Endothelial cell of umbilical vein (primary cell): Measurements from ENCODE around the gene PNPLA2. TPM values are rescaled to one million over a fixed set of nuclear protein-coding genes. Genes with fewer than 3 reads are reported as not detected.

Source experiments
- BruUV-seq: library from RNA; stranded (reverse); fragments of 400-500 nt; replicated peaks from 2 replicates; lab custom pipeline; 2021; lab: Mats Ljungman, UMichigan
- CTCF ChIA-PET: fragments of 300-600, 350-600 bp; sonication (Branson Sonifier 250); formaldehyde crosslinking; loops from one replicate; lab custom pipeline; 2021; ENCODE audit warnings: antibody characterized with exemption, inconsistent platforms; lab: Charles Lee
- POLR2A ChIA-PET: fragments of 300-600, 350-600 bp; sonication (Branson Sonifier 250); formaldehyde crosslinking; loops from one replicate; lab custom pipeline; 2021; ENCODE audit warnings: antibody characterized with exemption, inconsistent platforms; lab: Charles Lee
- DNase-seq: peaks from one replicate; pipeline ENCODE4 v3.0.0-alpha.2; 2011; ENCODE audit warnings: low read depth, low spot score
- FAIRE-seq: peaks from 2 replicates; lab custom pipeline; 2011; peaks lifted over from hg19 to GRCh38; lab: Jason Lieb, UNC
- H2AFZ ChIP-seq: 2 replicates; pipeline ENCODE4 v1.6.0; 2012; ENCODE audit warnings: low read depth, low read length, control low read depth, inconsistent platforms
- H3K27ac ChIP-seq: 2 replicates; pipeline ENCODE4 v1.5.1; 2011; ENCODE audit warnings: low read depth, mild to moderate bottlenecking, control low read depth, low read length, moderate library complexity; ENCODE audit not compliant: insufficient read depth
- H3K27me3 ChIP-seq, 2 experiments: 2 replicates each; pipeline versions ENCODE4 v1.6.0 to v1.6.1; 2011; ENCODE audit warnings: low read length in 2 of 2, mixed read lengths in 1 of 2; ENCODE audit not compliant: control insufficient read depth in 2 of 2, insufficient read depth in 2 of 2
- H3K36me3 ChIP-seq, 2 experiments: 2 replicates in 1 of 2; 3 replicates in 1 of 2; pipeline ENCODE4 v1.5.1; 2011; ENCODE audit warnings: low read length in 2 of 2, mild to moderate bottlenecking in 1 of 2, moderate library complexity in 1 of 2; ENCODE audit not compliant: control insufficient read depth in 2 of 2, insufficient read depth in 2 of 2; ENCODE audit errors: extremely low read depth in 1 of 2
- H3K4me1 ChIP-seq: 3 replicates; pipeline ENCODE4 v1.5.1; 2011; ENCODE audit warnings: mild to moderate bottlenecking, low read length; ENCODE audit not compliant: control insufficient read depth, insufficient read depth; ENCODE audit errors: extremely low read depth
- H3K4me2 ChIP-seq: 2 replicates; pipeline ENCODE4 v1.6.1; 2011; ENCODE audit warnings: low read length, control low read depth, mixed read lengths; ENCODE audit not compliant: insufficient read depth
- H3K4me3 ChIP-seq, 3 experiments: fragments of 200-600 bp in 1 of 3; sonication (generic), shearing (Covaris generic) in 1 of 3; replicated peaks in 1 of 3; 2 replicates each; pipeline ENCODE4 v1.5.1; 2011 to 2016; ENCODE audit warnings: control low read depth in 3 of 3, low read length in 3 of 3, mild to moderate bottlenecking in 2 of 3, inconsistent platforms in 1 of 3, low read depth in 1 of 3, moderate library complexity in 1 of 3; ENCODE audit not compliant: insufficient read depth in 1 of 3
- H3K79me2 ChIP-seq: 2 replicates; pipeline ENCODE4 v1.6.0; 2012; ENCODE audit warnings: low read length, inconsistent platforms; ENCODE audit not compliant: control insufficient read depth, insufficient read depth
- H3K9ac ChIP-seq: replicated peaks from 2 replicates; pipeline ENCODE3; 2011; ENCODE audit warnings: low read length, control low read depth; ENCODE audit not compliant: insufficient read depth; ENCODE audit errors: extremely low read depth
- H3K9me1 ChIP-seq: replicated peaks from 3 replicates; pipeline ENCODE4 v1.6.0; 2011; ENCODE audit warnings: mild to moderate bottlenecking, low read length; ENCODE audit not compliant: control insufficient read depth, insufficient read depth; ENCODE audit errors: extremely low read depth
- H3K9me3 ChIP-seq: replicated peaks from 2 replicates; pipeline ENCODE4 v1.5.1; 2012; ENCODE audit warnings: low read length, inconsistent platforms; ENCODE audit not compliant: control insufficient read depth, insufficient read depth
- H4K20me1 ChIP-seq: replicated peaks from 2 replicates; pipeline ENCODE3; 2011; ENCODE audit warnings: mild to moderate bottlenecking, low read length; ENCODE audit not compliant: control insufficient read depth, insufficient read depth; ENCODE audit errors: extremely low read depth
- EZH2 ChIP-seq: IDR thresholded peaks from 2 replicates; pipeline ENCODE4 v1.6.1; 2012; ENCODE audit warnings: borderline replicate concordance, low read depth, mild to moderate bottlenecking, moderate library complexity, low read length, inconsistent platforms; ENCODE audit not compliant: severe bottlenecking
- FOS ChIP-seq: IDR thresholded peaks from 2 replicates; pipeline ENCODE4 v1.6.1; 2011; ENCODE audit warnings: mild to moderate bottlenecking, low read length, moderate library complexity, borderline replicate concordance; ENCODE audit not compliant: insufficient read depth
- GATA2 ChIP-seq: IDR thresholded peaks from 2 replicates; pipeline ENCODE4 v1.7.0; 2011; ENCODE audit warnings: low read depth, mild to moderate bottlenecking, moderate library complexity, mixed read lengths, low read length; ENCODE audit not compliant: insufficient read length, insufficient read depth
- JUN ChIP-seq: IDR thresholded peaks from 2 replicates; pipeline ENCODE4 v1.6.1; 2011; ENCODE audit warnings: borderline replicate concordance, low read depth; ENCODE audit not compliant: insufficient read length, insufficient read depth
- MYC ChIP-seq: IDR thresholded peaks from one replicate; pipeline ENCODE4 v1.6.1; 2011; ENCODE audit warnings: mild to moderate bottlenecking, low read depth, low read length
- POLR2A ChIP-seq: IDR thresholded peaks from 2 replicates; pipeline ENCODE4 v1.6.1; 2012; ENCODE audit warnings: low read depth, mild to moderate bottlenecking, control low read depth, low read length
- POLR2AphosphoS5 ChIP-seq: IDR thresholded peaks from 2 replicates; pipeline ENCODE4 v1.6.1; 2012; ENCODE audit warnings: low read depth, mild to moderate bottlenecking, control low read depth, low read length, moderate library complexity; ENCODE audit not compliant: insufficient read depth
- dilution Hi-C: fragments of 300-500 bp; cut with MboI; formaldehyde crosslinking; loops from one replicate; pipeline ENCODE4 v1.15.0; 2019; ENCODE audit warnings: low sequenced_read_pairs; ENCODE audit not compliant: extremely low pct_ligation_motif_present
- intact Hi-C: fragments of 100-400 bp; cut with micrococcal nuclease; formaldehyde crosslinking; loops from one replicate; pipeline ENCODE4 v1.10.0; 2022
- polyA plus RNA-seq, 4 experiments: library from polyadenylated mRNA; depleted of rRNA in 3 of 4; stranded (reverse) in 3 of 4; unstranded in 1 of 4; fragments of >200 nt; gene quantifications; 2 replicates each; pipeline versions ENCODE4 v1.2.1 to v1.2.3, GENCODE V29; 2011 to 2012; ENCODE audit warnings: missing spikeins in 1 of 4
- total RNA-seq: library from RNA; stranded (reverse); gene quantifications from 2 replicates; pipeline ENCODE4 v1.2.3, GENCODE V29; 2021
- TF ChIP-seq, protein P1 (sequence below): IDR thresholded peaks from 2 replicates; pipeline ENCODE4 v1.6.1; 2011; ENCODE audit not compliant: insufficient read depth, insufficient read length
- TF ChIP-seq, protein P2 (sequence below), 2 donors: IDR thresholded peaks; 1 replicate in 1 of 2; 2 replicates in 1 of 2; pipeline ENCODE4 v1.5.1; 2011; ENCODE audit warnings: low read length in 2 of 2, mild to moderate bottlenecking in 2 of 2, moderate library complexity in 2 of 2, control low read depth in 1 of 2, inconsistent platforms in 1 of 2, low read depth in 1 of 2; ENCODE audit not compliant: insufficient read depth in 1 of 2; ENCODE audit errors: extremely low read depth in 1 of 2

PNPLA2 gene
- total and polyA plus RNA-seq, 2 donors (not counting 3 experiments of a cell fraction or from before 2014, with no cell fraction given), result 73.1 to 75.6 TPM

DNA sequence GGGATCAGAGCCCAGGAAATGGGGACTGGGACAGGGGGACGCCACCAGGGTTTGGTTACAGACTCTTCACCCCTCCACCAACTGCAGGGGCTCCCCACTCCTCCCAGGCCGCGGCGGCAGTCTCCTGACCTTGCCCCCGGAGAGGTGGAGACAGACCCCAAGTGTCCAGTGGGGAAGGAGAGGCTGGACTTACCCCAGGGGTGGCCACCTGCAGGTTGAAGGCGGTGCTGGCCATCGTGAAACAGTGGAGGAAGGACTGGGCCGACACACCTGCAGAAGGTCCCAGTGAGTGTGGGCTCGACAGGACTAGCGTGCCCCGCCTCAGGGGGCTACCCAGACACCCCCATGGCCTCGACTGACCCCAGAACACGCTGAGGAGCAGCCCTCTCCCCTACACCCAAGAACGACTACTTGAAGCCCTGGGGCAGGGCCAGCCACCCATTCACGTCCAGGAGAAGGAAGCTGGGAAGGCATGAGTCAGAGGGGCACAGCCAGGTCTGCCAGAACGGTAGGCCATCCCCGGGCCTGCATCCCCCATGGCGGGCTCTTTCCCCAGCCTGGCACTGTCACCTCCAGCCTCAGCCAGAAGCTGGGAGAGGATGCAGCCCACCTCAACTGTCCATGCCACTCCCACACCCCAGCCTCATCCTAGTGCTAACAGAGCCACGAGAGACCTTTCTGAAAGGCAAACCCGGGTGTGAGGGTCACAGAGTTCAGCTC lies 43.7 kb upstream of the PNPLA2 start:
- no peaks in the 10 kb centered on the region for H3K9me1 ChIP-seq
- no peak overlapping the region for H3K4me3 ChIP-seq
- no TSS peak for BruUV-seq
- dilution Hi-C loops (no loop called here), intact Hi-C loops (no loop called here)
- ChIA-PET POLR2A (interaction anchor here (0.7 kb wide), 1 partner anchor 12 kb away, joined by 4 read pairs; no protein-coding TSS in a partner anchor), CTCF (interaction anchor here (0.8 to 1.2 kb wide), 4 partner anchors 8 to 200 kb away, joined by 4 to 6 read pairs (median 4); no protein-coding TSS in a partner anchor)
- H3K4me1 ChIP-seq, result peaks cover 23% of the 10 kb centered on the region
- H2AFZ ChIP-seq, result no peak overlapping the region
- H3K9me3 ChIP-seq, result no peaks in the 10 kb centered on the region
- H3K36me3 ChIP-seq, result peaks cover 14 to 35% of the 10 kb centered on the region in 2 experiments
- no peaks in the 10 kb centered on the region for H4K20me1 ChIP-seq
- H3K27me3 ChIP-seq, result no peaks in the 10 kb centered on the region
- peak; percentile 36 for DNase-seq
- TF ChIP-seq POLR2A (no peak), MYC (no peak), FOS (peak; percentile 43), POLR2AphosphoS5 (peak; percentile 30)
- H3K9ac ChIP-seq, result peak overlapping the region; percentile 24
- H3K27ac ChIP-seq, result peak overlapping the region; percentile 1
- H3K4me2 ChIP-seq, result peak overlapping the region; percentile 78
- peak; percentile 78 for FAIRE-seq
- peaks cover 68% of the 10 kb centered on the region for H3K79me2 ChIP-seq

DNA sequence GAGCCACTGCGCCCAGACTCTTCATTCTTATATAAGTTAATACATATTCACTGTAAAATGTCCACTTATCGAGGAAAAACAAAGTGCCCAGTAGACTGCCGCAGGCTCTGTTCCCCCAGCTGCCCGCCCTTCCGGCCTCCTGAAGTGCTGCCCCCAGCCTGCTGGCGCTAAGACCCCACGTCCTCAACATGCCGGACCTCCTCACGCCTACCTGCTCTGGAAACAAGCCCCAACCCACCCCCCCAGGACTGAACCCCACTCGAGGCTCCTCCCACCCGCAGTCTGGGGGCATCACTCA lies 42.5 kb upstream of the PNPLA2 start:
- intact Hi-C loops (loop anchor here (2.0 kb wide), 1 partner anchor 27 kb away; no protein-coding TSS in a partner anchor), dilution Hi-C loops (no loop called here)
- ChIA-PET POLR2A (interaction anchor here (0.7 kb wide), 1 partner anchor 18 kb away, joined by 3 read pairs; no protein-coding TSS in a partner anchor), CTCF (interaction anchor here (1.0 to 1.6 kb wide), 4 partner anchors 11 to 201 kb away, joined by 3 to 4 read pairs (median 4); partner anchors contain the start of gene CEND1)
- TF ChIP-seq MYC, result no peak
- TF ChIP-seq, protein P1, sequence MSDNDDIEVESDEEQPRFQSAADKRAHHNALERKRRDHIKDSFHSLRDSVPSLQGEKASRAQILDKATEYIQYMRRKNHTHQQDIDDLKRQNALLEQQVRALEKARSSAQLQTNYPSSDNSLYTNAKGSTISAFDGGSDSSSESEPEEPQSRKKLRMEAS, result no peak
- no peak for TF ChIP-seq FOS
- TF ChIP-seq, protein P2, sequence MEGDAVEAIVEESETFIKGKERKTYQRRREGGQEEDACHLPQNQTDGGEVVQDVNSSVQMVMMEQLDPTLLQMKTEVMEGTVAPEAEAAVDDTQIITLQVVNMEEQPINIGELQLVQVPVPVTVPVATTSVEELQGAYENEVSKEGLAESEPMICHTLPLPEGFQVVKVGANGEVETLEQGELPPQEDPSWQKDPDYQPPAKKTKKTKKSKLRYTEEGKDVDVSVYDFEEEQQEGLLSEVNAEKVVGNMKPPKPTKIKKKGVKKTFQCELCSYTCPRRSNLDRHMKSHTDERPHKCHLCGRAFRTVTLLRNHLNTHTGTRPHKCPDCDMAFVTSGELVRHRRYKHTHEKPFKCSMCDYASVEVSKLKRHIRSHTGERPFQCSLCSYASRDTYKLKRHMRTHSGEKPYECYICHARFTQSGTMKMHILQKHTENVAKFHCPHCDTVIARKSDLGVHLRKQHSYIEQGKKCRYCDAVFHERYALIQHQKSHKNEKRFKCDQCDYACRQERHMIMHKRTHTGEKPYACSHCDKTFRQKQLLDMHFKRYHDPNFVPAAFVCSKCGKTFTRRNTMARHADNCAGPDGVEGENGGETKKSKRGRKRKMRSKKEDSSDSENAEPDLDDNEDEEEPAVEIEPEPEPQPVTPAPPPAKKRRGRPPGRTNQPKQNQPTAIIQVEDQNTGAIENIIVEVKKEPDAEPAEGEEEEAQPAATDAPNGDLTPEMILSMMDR (IDR thresholded peaks at IDR 0.05; ENCODE audit: extremely low read depth in 1 of 2, insufficient read depth in 1 of 2, low read depth in 1 of 2, low read length in 2 of 2), result no peak
- TF ChIP-seq POLR2AphosphoS5, result no peak
- no peak for TF ChIP-seq EZH2
- no peak for TF ChIP-seq JUN
- TF ChIP-seq GATA2, result no peak
- TF ChIP-seq POLR2A, result no peak
- Histone ChIP-seq H3K36me3 (peaks cover 9 to 24% of the 10 kb centered on the region in 2 experiments), H3K9me3 (no peaks in the 10 kb centered on the region), H3K9ac (peak overlapping the region; percentile 77), H4K20me1 (no peaks in the 10 kb centered on the region), H3K4me1 (peaks cover 23% of the 10 kb centered on the region), H3K79me2 (peaks cover 68% of the 10 kb centered on the region), H3K4me2 (peak overlapping the region; percentile 78), H3K27ac (peak overlapping the region; percentile 50), H2AFZ (no peak overlapping the region), H3K27me3 (no peaks in the 10 kb centered on the region), H3K9me1 (no peaks in the 10 kb centered on the region), H3K4me3 (peak overlapping the region; percentile 48 to 97 (median 66))
- BruUV-seq, result no TSS peak
- FAIRE-seq (peak; percentile 15), DNase-seq (no peak)
